ENCODE measurements around the gene GALNT9.
"Not testable (repeated sequence)": the region's sequence is repeated elsewhere in the genome, so short reads cannot be mapped to it uniquely, and the experiment has no call there.

- TF ChIP-seq CTCF, EP300 (IDR thresholded peaks at IDR 0.05): not testable (repeated sequence)
Observed at GRCh38 chr12:132195242-132195641, 134.1 kb downstream of the GALNT9 start.

Data from sigmoid colon (tissue), 4 donors.